ENCODE results near the gene ZNF782.
"Not testable (repeated sequence)": the region's sequence is repeated elsewhere in the genome, so short reads cannot be mapped to it uniquely, and the experiment has no call there.

The ZNF782 gene

GRCh38 chr9:96818533-96818932 is 35.8 kb downstream of the ZNF782 start:
- H3K27me3 ChIP-seq (ENCODE audit: control insufficient read depth, insufficient read depth, low read length): no peaks in the 10 kb centered on the region
- H3K9me3 ChIP-seq (ENCODE audit: control insufficient read depth, low read depth, low read length): peaks cover 83% of the 10 kb centered on the region
- H3K36me3 ChIP-seq (ENCODE audit: control insufficient read depth, low read depth, low read length): peaks cover 9% of the 10 kb centered on the region
- H3K27ac ChIP-seq (ENCODE audit: low read length): no peak overlapping the region
- no peak overlapping the region for H3K4me3 ChIP-seq (ENCODE audit: low read length)
- no peaks in the 10 kb centered on the region for H3K4me1 ChIP-seq (ENCODE audit: control insufficient read depth, low read depth, low read length)
- H3K9ac ChIP-seq (ENCODE audit: low read length): no peak overlapping the region

- peaks cover 6% of the 10 kb centered on the region for H3K36me3 ChIP-seq (ENCODE audit: control insufficient read depth, low read depth, low read length)
- H3K4me3 ChIP-seq (ENCODE audit: low read length): no peak overlapping the region
- no peaks in the 10 kb centered on the region for H3K27me3 ChIP-seq (ENCODE audit: control insufficient read depth, insufficient read depth, low read length)
- no peak overlapping the region for H3K27ac ChIP-seq (ENCODE audit: low read length)
- no peaks in the 10 kb centered on the region for H3K4me1 ChIP-seq (ENCODE audit: control insufficient read depth, low read depth, low read length)
- no peak overlapping the region for H3K9ac ChIP-seq (ENCODE audit: low read length)
- peaks cover 77% of the 10 kb centered on the region for H3K9me3 ChIP-seq (ENCODE audit: control insufficient read depth, low read depth, low read length)
Observed at GRCh38 chr9:96817973-96818372, 36.3 kb downstream of the ZNF782 start.

- no peaks in the 10 kb centered on the region for H3K4me1 ChIP-seq (ENCODE audit: control insufficient read depth, low read depth, low read length)
Observed at GRCh38 chr9:96813607-96814006, 40.7 kb downstream of the ZNF782 start.

GRCh38 chr9:96798959-96799358 is 55.4 kb downstream of the ZNF782 start:
- H3K9ac ChIP-seq (ENCODE audit: low read length); H3K27ac ChIP-seq (ENCODE audit: low read length); H3K36me3 ChIP-seq (ENCODE audit: control insufficient read depth, low read depth, low read length); H3K4me3 ChIP-seq (ENCODE audit: low read length); H3K4me1 ChIP-seq (ENCODE audit: control insufficient read depth, low read depth, low read length); H3K27me3 ChIP-seq (ENCODE audit: control insufficient read depth, insufficient read depth, low read length): not testable (repeated sequence)
- peaks cover 29% of the 10 kb centered on the region for H3K9me3 ChIP-seq (ENCODE audit: control insufficient read depth, low read depth, low read length)

More at GRCh38 chr9:96813607-96814006, 40.7 kb downstream of the ZNF782 start:
- peaks cover 49% of the 10 kb centered on the region for H3K9me3 ChIP-seq (ENCODE audit: control insufficient read depth, low read depth, low read length)
- H3K27ac ChIP-seq (ENCODE audit: low read length): no peak overlapping the region
- H3K27me3 ChIP-seq (ENCODE audit: control insufficient read depth, insufficient read depth, low read length): no peaks in the 10 kb centered on the region
- H3K9ac ChIP-seq (ENCODE audit: low read length): no peak overlapping the region
- H3K36me3 ChIP-seq (ENCODE audit: control insufficient read depth, low read depth, low read length): no peaks in the 10 kb centered on the region
- no peak overlapping the region for H3K4me3 ChIP-seq (ENCODE audit: low read length)

- Histone ChIP-seq H3K4me1 (ENCODE audit: control insufficient read depth, low read depth, low read length) (no peaks in the 10 kb centered on the region), H3K36me3 (ENCODE audit: control insufficient read depth, low read depth, low read length) (no peaks in the 10 kb centered on the region), H3K4me3 (ENCODE audit: low read length) (no peak overlapping the region), H3K27ac (ENCODE audit: low read length) (no peak overlapping the region), H3K9ac (ENCODE audit: low read length) (no peak overlapping the region), H3K27me3 (ENCODE audit: control insufficient read depth, insufficient read depth, low read length) (no peaks in the 10 kb centered on the region), H3K9me3 (ENCODE audit: control insufficient read depth, low read depth, low read length) (peaks cover 5% of the 10 kb centered on the region)
Observed at GRCh38 chr9:96784021-96784420, 70.3 kb downstream of the ZNF782 start.

- Histone ChIP-seq H3K36me3 (ENCODE audit: control insufficient read depth, low read depth, low read length) (no peaks in the 10 kb centered on the region), H3K9ac (ENCODE audit: low read length) (no peak overlapping the region), H3K4me3 (ENCODE audit: low read length) (no peak overlapping the region), H3K27ac (ENCODE audit: low read length) (no peak overlapping the region), H3K27me3 (ENCODE audit: control insufficient read depth, insufficient read depth, low read length) (no peaks in the 10 kb centered on the region), H3K4me1 (ENCODE audit: control insufficient read depth, low read depth, low read length) (peaks cover 2% of the 10 kb centered on the region), H3K9me3 (ENCODE audit: control insufficient read depth, low read depth, low read length) (peaks cover 5% of the 10 kb centered on the region)
Observed at GRCh38 chr9:96782235-96782634, 72.1 kb downstream of the ZNF782 start.

GRCh38 chr9:96781552-96781951 is 72.8 kb downstream of the ZNF782 start:
- H3K4me3 ChIP-seq (ENCODE audit: low read length): no peak overlapping the region
- peaks cover 5% of the 10 kb centered on the region for H3K9me3 ChIP-seq (ENCODE audit: control insufficient read depth, low read depth, low read length)
- H3K4me1 ChIP-seq (ENCODE audit: control insufficient read depth, low read depth, low read length): peaks cover 7% of the 10 kb centered on the region
- no peak overlapping the region for H3K9ac ChIP-seq (ENCODE audit: low read length)
- no peaks in the 10 kb centered on the region for H3K27me3 ChIP-seq (ENCODE audit: control insufficient read depth, insufficient read depth, low read length)
- no peaks in the 10 kb centered on the region for H3K36me3 ChIP-seq (ENCODE audit: control insufficient read depth, low read depth, low read length)
- H3K27ac ChIP-seq (ENCODE audit: low read length): no peak overlapping the region

- no peak overlapping the region for H3K9ac ChIP-seq (ENCODE audit: low read length)
- H3K27me3 ChIP-seq (ENCODE audit: control insufficient read depth, insufficient read depth, low read length): no peaks in the 10 kb centered on the region
- peaks cover 7% of the 10 kb centered on the region for H3K4me1 ChIP-seq (ENCODE audit: control insufficient read depth, low read depth, low read length)
- H3K4me3 ChIP-seq (ENCODE audit: low read length): no peak overlapping the region
- no peaks in the 10 kb centered on the region for H3K9me3 ChIP-seq (ENCODE audit: control insufficient read depth, low read depth, low read length)
- H3K36me3 ChIP-seq (ENCODE audit: control insufficient read depth, low read depth, low read length): peaks cover 21% of the 10 kb centered on the region
- no peak overlapping the region for H3K27ac ChIP-seq (ENCODE audit: low read length)
Observed at GRCh38 chr9:96779089-96779488, 75.2 kb downstream of the ZNF782 start.

- H3K36me3 ChIP-seq (ENCODE audit: control insufficient read depth, low read depth, low read length): peaks cover 33% of the 10 kb centered on the region
- peaks cover 7% of the 10 kb centered on the region for H3K4me1 ChIP-seq (ENCODE audit: control insufficient read depth, low read depth, low read length)
- H3K9me3 ChIP-seq (ENCODE audit: control insufficient read depth, low read depth, low read length): no peaks in the 10 kb centered on the region
- H3K9ac ChIP-seq (ENCODE audit: low read length): peak overlapping the region; percentile 38
- no peaks in the 10 kb centered on the region for H3K27me3 ChIP-seq (ENCODE audit: control insufficient read depth, insufficient read depth, low read length)
- H3K27ac ChIP-seq (ENCODE audit: low read length): peak overlapping the region; percentile 42
- H3K4me3 ChIP-seq (ENCODE audit: low read length): peak overlapping the region; percentile 59
Observed at GRCh38 chr9:96777426-96777864, 76.9 kb downstream of the ZNF782 start.

GRCh38 chr9:96771124-96771523 is 83.2 kb downstream of the ZNF782 start:
- Histone ChIP-seq H3K27me3 (ENCODE audit: control insufficient read depth, insufficient read depth, low read length) (no peaks in the 10 kb centered on the region), H3K4me1 (ENCODE audit: control insufficient read depth, low read depth, low read length) (no peaks in the 10 kb centered on the region), H3K4me3 (ENCODE audit: low read length) (no peak overlapping the region), H3K36me3 (ENCODE audit: control insufficient read depth, low read depth, low read length) (peaks cover 84% of the 10 kb centered on the region), H3K9ac (ENCODE audit: low read length) (no peak overlapping the region), H3K27ac (ENCODE audit: low read length) (no peak overlapping the region), H3K9me3 (ENCODE audit: control insufficient read depth, low read depth, low read length) (peaks cover 37% of the 10 kb centered on the region)

GRCh38 chr9:96769989-96770388 is 84.3 kb downstream of the ZNF782 start:
- no peaks in the 10 kb centered on the region for H3K4me1 ChIP-seq (ENCODE audit: control insufficient read depth, low read depth, low read length)
- H3K4me3 ChIP-seq (ENCODE audit: low read length): no peak overlapping the region
- peaks cover 40% of the 10 kb centered on the region for H3K9me3 ChIP-seq (ENCODE audit: control insufficient read depth, low read depth, low read length)
- H3K9ac ChIP-seq (ENCODE audit: low read length): no peak overlapping the region
- H3K36me3 ChIP-seq (ENCODE audit: control insufficient read depth, low read depth, low read length): peaks cover 80% of the 10 kb centered on the region
- H3K27me3 ChIP-seq (ENCODE audit: control insufficient read depth, insufficient read depth, low read length): no peaks in the 10 kb centered on the region
- no peak overlapping the region for H3K27ac ChIP-seq (ENCODE audit: low read length)
